ENCODE data around the gene LYSET.
"Not testable (repeated sequence)": the region's sequence is repeated elsewhere in the genome, so short reads cannot be mapped to it uniquely, and the experiment has no call there.

Gene LYSET

DNA sequence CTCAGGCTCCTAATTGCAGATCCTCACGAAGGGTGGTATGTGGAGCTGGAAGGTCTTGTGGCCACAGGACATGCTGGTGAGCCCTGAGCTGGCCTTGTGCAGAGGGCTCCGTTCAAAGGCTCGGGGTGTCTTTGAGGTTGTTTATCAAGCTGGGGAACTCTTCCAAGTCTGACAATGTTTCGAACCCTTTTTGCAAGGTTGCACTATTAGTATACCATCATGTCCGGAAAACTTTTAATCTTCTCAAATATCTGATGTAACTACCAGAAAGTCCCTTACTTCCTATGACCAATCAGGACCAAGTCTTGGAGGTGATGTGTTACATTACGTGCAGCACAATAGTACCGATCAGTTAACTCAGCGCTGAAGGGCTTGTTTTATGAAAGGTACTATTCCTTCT lies 43.4 kb downstream of the LYSET start:
- no peak for DNase-seq (ENCODE audit: low spot score)

DNA sequence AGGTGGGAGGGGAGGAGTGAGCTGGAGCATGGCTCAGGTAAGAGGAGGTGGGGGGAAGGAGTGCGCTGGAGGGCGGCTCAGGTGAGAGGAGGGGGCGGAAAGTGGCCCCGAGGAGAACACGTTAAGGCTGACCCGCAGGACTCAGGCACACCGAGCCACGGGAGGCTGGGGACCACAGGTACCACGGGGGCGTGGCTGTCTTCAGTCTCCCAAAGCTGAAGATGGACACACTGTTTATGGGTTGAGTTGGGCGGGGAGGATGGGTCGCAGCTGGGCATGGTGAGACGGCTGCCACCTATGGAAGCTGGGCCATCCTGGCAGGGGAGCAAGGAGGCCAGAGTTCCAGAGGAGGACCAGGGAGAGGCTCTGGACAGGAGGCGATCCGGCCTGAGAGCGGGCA lies 45.4 kb downstream of the LYSET start:
- no peak for DNase-seq (ENCODE audit: low spot score)

DNA sequence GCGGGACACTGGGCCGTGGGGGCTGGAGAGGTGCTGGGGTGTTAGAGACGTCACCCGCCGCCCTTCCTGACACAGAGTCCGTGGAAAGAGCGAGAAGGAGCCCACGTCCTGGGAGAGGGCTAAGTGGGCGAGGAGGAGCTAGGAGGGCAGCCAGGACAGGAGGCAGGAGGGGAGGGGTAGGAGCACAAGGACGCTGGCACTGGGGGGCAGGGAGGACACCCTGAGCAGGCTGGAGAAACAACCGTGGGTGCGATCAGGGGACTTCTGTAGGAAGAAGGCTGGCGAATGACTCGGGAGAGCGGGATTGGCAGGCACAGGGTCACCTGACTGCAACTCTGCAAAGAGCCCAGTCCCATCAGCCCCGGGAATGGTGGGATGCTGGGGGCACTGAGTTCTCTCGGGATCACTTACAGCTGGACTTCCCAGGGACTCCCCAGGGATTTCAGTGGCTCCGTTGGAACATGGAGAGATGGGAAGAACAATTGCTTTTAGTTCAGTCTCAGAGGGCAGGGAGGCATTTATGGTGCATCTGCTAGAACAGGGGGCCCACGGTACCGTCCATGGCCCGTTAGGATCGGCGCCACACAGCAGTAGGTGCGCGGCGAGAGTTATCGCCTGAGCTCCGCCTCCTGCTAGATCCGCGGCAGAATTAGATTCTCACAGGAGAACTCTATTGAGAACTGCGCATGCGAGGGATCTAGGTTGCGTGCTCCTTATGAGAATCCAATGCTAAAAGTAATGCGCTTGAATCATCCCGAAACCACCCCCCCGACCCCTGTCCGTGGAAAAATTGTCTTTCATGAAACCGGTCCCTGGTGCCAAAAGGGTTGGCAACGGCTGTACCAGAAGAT lies 46.2 kb downstream of the LYSET start:
- no peak for DNase-seq (ENCODE audit: low spot score)

DNA sequence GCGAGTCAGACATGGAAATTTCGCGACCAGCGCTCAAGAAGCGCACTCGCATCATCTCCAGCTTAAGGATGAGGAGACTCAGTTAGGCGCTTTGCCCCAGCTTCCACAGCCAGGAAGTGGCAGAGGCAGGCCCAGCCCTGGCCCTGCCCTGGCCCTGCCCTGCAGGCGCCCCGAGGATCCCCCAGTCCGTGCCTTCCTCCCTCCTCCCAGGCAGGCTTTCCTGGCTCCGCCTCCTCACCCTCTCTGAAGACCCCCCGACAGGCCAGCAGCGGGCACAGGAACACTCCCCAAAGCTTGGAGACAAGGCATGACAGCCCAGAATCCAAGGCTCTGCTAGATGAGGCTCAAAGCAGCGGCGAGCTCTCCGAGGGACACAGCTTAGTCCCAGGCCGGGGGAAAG lies 47.0 kb downstream of the LYSET start:
- DNase-seq (ENCODE audit: low spot score): no peak

DNA sequence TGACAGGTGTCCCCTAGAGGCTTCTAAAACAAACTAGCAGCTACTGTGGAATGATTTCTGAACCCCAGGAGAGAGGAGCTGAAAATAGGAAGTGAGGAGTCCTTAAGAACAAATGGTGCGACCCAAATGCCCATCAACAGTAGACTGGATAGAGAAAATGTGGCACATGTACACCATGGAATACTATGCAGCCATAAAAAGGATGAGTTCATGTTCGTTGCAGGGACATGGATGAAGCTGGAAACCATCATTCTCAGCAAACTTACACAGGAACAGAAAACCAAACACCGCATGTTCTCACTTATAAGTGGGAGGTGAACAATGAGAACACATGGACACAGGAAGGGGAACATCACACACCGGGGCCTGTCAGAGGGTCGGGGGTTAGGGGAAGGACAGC lies 48.0 kb downstream of the LYSET start:
- DNase-seq (ENCODE audit: low spot score): not testable (repeated sequence)

DNA sequence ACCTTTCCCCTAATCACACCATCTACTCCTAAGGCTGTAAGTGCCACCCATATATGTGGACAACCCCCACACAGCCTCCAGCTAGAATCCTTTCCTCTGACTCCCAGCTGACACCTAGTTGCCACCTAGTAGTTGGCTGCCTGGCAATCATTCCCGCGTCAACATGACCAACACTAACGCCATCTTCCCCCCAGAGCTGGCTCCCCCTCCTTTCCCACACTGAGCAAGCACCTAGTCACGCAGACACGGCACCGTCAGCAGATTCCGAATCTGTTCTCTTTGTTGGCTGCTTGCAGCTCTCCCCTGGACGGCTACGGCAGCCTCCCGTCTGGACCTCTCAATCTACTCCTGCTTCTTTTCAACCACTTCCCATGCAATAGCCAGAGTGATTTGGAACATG lies 49.7 kb downstream of the LYSET start:
- no peak for DNase-seq (ENCODE audit: low spot score)

Measured in HuH-7 (cell line).